Mucosa of gallbladder (tissue), 1 donor: ENCODE data around the gene MOB4. TPM values are rescaled to one million over a fixed set of nuclear protein-coding genes. Genes with fewer than 3 reads are reported as not detected.
"Not testable (repeated sequence)": the region's sequence is repeated elsewhere in the genome, so short reads cannot be mapped to it uniquely, and the experiment has no call there.

ENCODE experiments used
- DNase-seq: peaks from one replicate; pipeline ENCODE4 v3.0.0-alpha.2; 2020; ENCODE audit warnings: low spot score
- total RNA-seq: library from RNA; stranded (reverse); gene quantifications from one replicate; pipeline ENCODE4 v1.2.1, GENCODE V29; 2021
- donor health status: DM: no; HTN: no; CAD: no.

Gene MOB4
- total RNA-seq: 16.3 TPM

- DNase-seq: peak; percentile 96
These were observed at the start of gene MOB4 for GRCh38 chr2:197515739-197516392. TSS of gene MOB4 (plus strand) at chr2:197516066. CDS start at chr2:197516087, 21 bp downstream.

GRCh38 chr2:197472166-197472565, 43.7 kb upstream of the MOB4 start:
- no peak for DNase-seq

- DNase-seq: no peak
These were observed 38.1 kb upstream of the MOB4 start for GRCh38 chr2:197477797-197478196.

GRCh38 chr2:197480165-197481036, 35.5 kb upstream of the MOB4 start:
- no peak for DNase-seq

GRCh38 chr2:197484248-197484647, 31.6 kb upstream of the MOB4 start:
- not testable (repeated sequence) for DNase-seq

- DNase-seq: no peak
These were observed 29.7 kb upstream of the MOB4 start for GRCh38 chr2:197486175-197486574.

- no peak for DNase-seq
These were observed 28.5 kb upstream of the MOB4 start for GRCh38 chr2:197487385-197487784.

GRCh38 chr2:197495433-197496134, 20.3 kb upstream of the MOB4 start:
- DNase-seq: no peak

- DNase-seq: no peak
These were observed 19.2 kb upstream of the MOB4 start for GRCh38 chr2:197496695-197497094.

GRCh38 chr2:197497326-197497725, 18.5 kb upstream of the MOB4 start:
- DNase-seq: no peak

- DNase-seq: no peak
These were observed 17.5 kb upstream of the MOB4 start for GRCh38 chr2:197498235-197498936.

GRCh38 chr2:197498937-197499593, 16.8 kb upstream of the MOB4 start:
- peak; percentile 62 for DNase-seq

- DNase-seq: peak; percentile 99
These were observed 16.0 kb upstream of the MOB4 start, which contains the start of the genes HSPD1 and HSPE1 for GRCh38 chr2:197499594-197500502. TSS of gene HSPD1 (minus strand) at chr2:197499840. CDS start at chr2:197498848, 992 bp downstream. TSS of gene HSPE1 (plus strand) at chr2:197500379. CDS start at chr2:197500437, 58 bp downstream.

GRCh38 chr2:197500503-197501131, 15.2 kb upstream of the MOB4 start:
- DNase-seq: no peak

- DNase-seq: no peak
These were observed 13.7 kb upstream of the MOB4 start for GRCh38 chr2:197502201-197502600.

- DNase-seq: no peak
These were observed 13.2 kb upstream of the MOB4 start for GRCh38 chr2:197502685-197503084.

- no peak for DNase-seq
These were observed 11.9 kb upstream of the MOB4 start for GRCh38 chr2:197504000-197504399.

- DNase-seq: no peak
These were observed 11.4 kb upstream of the MOB4 start for GRCh38 chr2:197504512-197504911.

GRCh38 chr2:197506658-197507057, 9.2 kb upstream of the MOB4 start:
- no peak for DNase-seq
